Large intestine (tissue), 3 donors: ENCODE results near the gene COL27A1. TPM values are rescaled to one million over a fixed set of nuclear protein-coding genes. Genes with fewer than 3 reads are reported as not detected.

Source experiments
- DNase-seq, 2 donors: peaks; one replicate each; pipeline versions ENCODE4 v3.0.0 to v3.0.0-alpha.2; 2013
- H3K27ac ChIP-seq: one replicate; pipeline ENCODE4 v1.5.1; 2013; ENCODE audit warnings: low read length
- H3K27me3 ChIP-seq: 2 replicates; pipeline ENCODE4 v1.6.1; 2013; ENCODE audit warnings: low read length; ENCODE audit not compliant: control insufficient read depth, insufficient read depth
- H3K36me3 ChIP-seq: 2 replicates; pipeline ENCODE4 v1.6.1; 2013; ENCODE audit warnings: low read length; ENCODE audit not compliant: control insufficient read depth, insufficient read depth
- H3K4me1 ChIP-seq: one replicate; pipeline ENCODE4 v1.6.1; 2013; ENCODE audit warnings: low read length; ENCODE audit not compliant: control insufficient read depth, insufficient read depth
- H3K4me3 ChIP-seq: one replicate; pipeline ENCODE4 v1.5.1; 2013; ENCODE audit warnings: low read length
- H3K9me3 ChIP-seq: one replicate; pipeline ENCODE4 v1.6.1; 2013; ENCODE audit warnings: mild to moderate bottlenecking, low read depth, low read length, moderate library complexity; ENCODE audit not compliant: control insufficient read depth
- whole genome bisulfite sequencing: methylation state at CpG from one replicate; pipeline ENCODE4 v1.1.5; 2013; ENCODE audit warnings: low lambda C conversion rate; ENCODE audit not compliant: insufficient coverage; 5-methylcytosine and 5-hydroxymethylcytosine counted together
- polyA plus RNA-seq: library from polyadenylated mRNA; unstranded; fragments of 120-200 nt; gene quantifications from one replicate; pipeline ENCODE4 v1.2.1, GENCODE V29; 2013

Gene COL27A1
- polyA plus RNA-seq, 1 donor, result 117 TPM

GRCh38 chr9:114247491-114247890, 92.2 kb downstream of the COL27A1 start:
- Histone ChIP-seq H3K27me3 (no peaks in the 10 kb centered on the region), H3K4me1 (no peaks in the 10 kb centered on the region), H3K36me3 (peaks cover 81% of the 10 kb centered on the region), H3K9me3 (no peaks in the 10 kb centered on the region), H3K4me3 (no peak overlapping the region), H3K27ac (no peak overlapping the region)
- no CpG with 5 or more reads among the region's 5 CpGs for WGBS
- no peak for DNase-seq

- no CpG with 5 or more reads among the region's 11 CpGs for WGBS
- H3K9me3 ChIP-seq, result no peaks in the 10 kb centered on the region
- peaks cover 80% of the 10 kb centered on the region for H3K36me3 ChIP-seq
- no peak for DNase-seq
- H3K27ac ChIP-seq, result no peak overlapping the region
- H3K4me1 ChIP-seq, result no peaks in the 10 kb centered on the region
- H3K27me3 ChIP-seq, result no peaks in the 10 kb centered on the region
- no peak overlapping the region for H3K4me3 ChIP-seq
These were observed 93.0 kb downstream of the COL27A1 start for GRCh38 chr9:114248299-114248707.

- no peak for DNase-seq
- Histone ChIP-seq H3K36me3 (peaks cover 84% of the 10 kb centered on the region), H3K4me1 (no peaks in the 10 kb centered on the region), H3K4me3 (no peak overlapping the region), H3K9me3 (no peaks in the 10 kb centered on the region), H3K27ac (peak overlapping the region; percentile 8), H3K27me3 (no peaks in the 10 kb centered on the region)
- WGBS, result no CpG with 5 or more reads among the region's 21 CpGs
These were observed 94.3 kb downstream of the COL27A1 start for GRCh38 chr9:114249424-114250234.

- Histone ChIP-seq H3K9me3 (no peaks in the 10 kb centered on the region), H3K27ac (peak overlapping the region; percentile 8), H3K4me3 (no peak overlapping the region), H3K27me3 (no peaks in the 10 kb centered on the region), H3K36me3 (peaks cover 85% of the 10 kb centered on the region), H3K4me1 (no peaks in the 10 kb centered on the region)
- no CpG with 5 or more reads among the region's 13 CpGs for WGBS
- DNase-seq, result peak in 1 of 2 donors; percentile 39
These were observed 94.9 kb downstream of the COL27A1 start for GRCh38 chr9:114250235-114250568.

GRCh38 chr9:114250648-114251047, 95.3 kb downstream of the COL27A1 start:
- Histone ChIP-seq H3K9me3 (no peaks in the 10 kb centered on the region), H3K27me3 (no peaks in the 10 kb centered on the region), H3K4me3 (no peak overlapping the region), H3K36me3 (peaks cover 86% of the 10 kb centered on the region), H3K4me1 (no peaks in the 10 kb centered on the region), H3K27ac (no peak overlapping the region)
- DNase-seq, result no peak
- WGBS, result 67% methylated on average over 1 of the region's 3 CpGs

GRCh38 chr9:114252394-114252793, 97.1 kb downstream of the COL27A1 start:
- Histone ChIP-seq H3K27ac (no peak overlapping the region), H3K4me3 (no peak overlapping the region), H3K9me3 (no peaks in the 10 kb centered on the region), H3K27me3 (no peaks in the 10 kb centered on the region), H3K4me1 (no peaks in the 10 kb centered on the region), H3K36me3 (peaks cover 82% of the 10 kb centered on the region)
- DNase-seq, result no peak
- no CpG with 5 or more reads among the region's 6 CpGs for WGBS

GRCh38 chr9:114256827-114257328, 101.5 kb downstream of the COL27A1 start:
- DNase-seq, result no peak
- no CpG with 5 or more reads among the region's 10 CpGs for WGBS
- peaks cover 74% of the 10 kb centered on the region for H3K36me3 ChIP-seq

GRCh38 chr9:114258218-114258617, 102.9 kb downstream of the COL27A1 start:
- H3K36me3 ChIP-seq, result peaks cover 70% of the 10 kb centered on the region
- H3K4me1 ChIP-seq, result no peaks in the 10 kb centered on the region
- H3K9me3 ChIP-seq, result no peaks in the 10 kb centered on the region
- H3K27ac ChIP-seq, result no peak overlapping the region
- WGBS, result no CpG with 5 or more reads among the region's 10 CpGs
- DNase-seq, result no peak
- no peak overlapping the region for H3K4me3 ChIP-seq
- no peaks in the 10 kb centered on the region for H3K27me3 ChIP-seq

More at GRCh38 chr9:114256827-114257328, 101.5 kb downstream of the COL27A1 start:
- Histone ChIP-seq H3K27me3 (no peaks in the 10 kb centered on the region), H3K4me3 (no peak overlapping the region), H3K27ac (no peak overlapping the region), H3K4me1 (no peaks in the 10 kb centered on the region), H3K9me3 (no peaks in the 10 kb centered on the region)

- H3K4me1 ChIP-seq, result no peaks in the 10 kb centered on the region
- no peaks in the 10 kb centered on the region for H3K9me3 ChIP-seq
- peaks cover 70% of the 10 kb centered on the region for H3K36me3 ChIP-seq
- WGBS, result no CpG with 5 or more reads among the region's 6 CpGs
- no peak overlapping the region for H3K27ac ChIP-seq
- no peaks in the 10 kb centered on the region for H3K27me3 ChIP-seq
- H3K4me3 ChIP-seq, result no peak overlapping the region
- no peak for DNase-seq
These were observed 103.8 kb downstream of the COL27A1 start for GRCh38 chr9:114258866-114259797.

- Histone ChIP-seq H3K4me3 (no peak overlapping the region), H3K27ac (no peak overlapping the region), H3K27me3 (no peaks in the 10 kb centered on the region), H3K9me3 (no peaks in the 10 kb centered on the region), H3K36me3 (peaks cover 71% of the 10 kb centered on the region), H3K4me1 (no peaks in the 10 kb centered on the region)
- no peak for DNase-seq
- no CpG with 5 or more reads among the region's 15 CpGs for WGBS
These were observed 104.6 kb downstream of the COL27A1 start for GRCh38 chr9:114259798-114260523.
